ENCODE results near the gene BRD4. TPM values are rescaled to one million over a fixed set of nuclear protein-coding genes. Genes with fewer than 3 reads are reported as not detected.

The BRD4 gene
- total RNA-seq, 1 donor from 2014 or later: 129 TPM

GRCh38 chr19:15243236-15243957, 88.9 kb downstream of the BRD4 start:
- H3K36me3 Mint-ChIP-seq (ENCODE audit: low read depth): peaks cover 29% of the 10 kb centered on the region
- no peaks in the 10 kb centered on the region for H3K9me3 Mint-ChIP-seq
- H3K4me1 Mint-ChIP-seq (ENCODE audit: low read depth): no peaks in the 10 kb centered on the region
- DNase-seq (ENCODE audit: low spot score): no peak
- H3K4me3 Mint-ChIP-seq: no peak overlapping the region
- H3K27me3 Mint-ChIP-seq (ENCODE audit: insufficient read depth): no peaks in the 10 kb centered on the region
- intact Hi-C loops (cut with micrococcal nuclease): no loop called here
- peak overlapping the region; percentile 44 for H3K27ac Mint-ChIP-seq

- Mint-ChIP-seq H3K27ac (no peak overlapping the region), H3K4me1 (ENCODE audit: low read depth) (no peaks in the 10 kb centered on the region), H3K9me3 (no peaks in the 10 kb centered on the region), H3K27me3 (ENCODE audit: insufficient read depth) (no peaks in the 10 kb centered on the region), H3K36me3 (ENCODE audit: low read depth) (peaks cover 34% of the 10 kb centered on the region), H3K4me3 (no peak overlapping the region)
- DNase-seq (ENCODE audit: low spot score): no peak
- intact Hi-C loops (cut with micrococcal nuclease): no loop called here
These were observed 91.0 kb downstream of the BRD4 start for GRCh38 chr19:15241259-15241910.

GRCh38 chr19:15240515-15240914, 91.8 kb downstream of the BRD4 start:
- Mint-ChIP-seq H3K4me3 (no peak overlapping the region), H3K36me3 (ENCODE audit: low read depth) (peaks cover 35% of the 10 kb centered on the region), H3K4me1 (ENCODE audit: low read depth) (no peaks in the 10 kb centered on the region), H3K27me3 (ENCODE audit: insufficient read depth) (no peaks in the 10 kb centered on the region), H3K27ac (no peak overlapping the region), H3K9me3 (no peaks in the 10 kb centered on the region)
- no peak for DNase-seq (ENCODE audit: low spot score)
- intact Hi-C loops (cut with micrococcal nuclease): no loop called here

GRCh38 chr19:15239337-15239949, 92.9 kb downstream of the BRD4 start:
- no peaks in the 10 kb centered on the region for H3K4me1 Mint-ChIP-seq (ENCODE audit: low read depth)

GRCh38 chr19:15238639-15239155, 93.6 kb downstream of the BRD4 start:
- no peak overlapping the region for H3K4me3 Mint-ChIP-seq
- H3K9me3 Mint-ChIP-seq: no peaks in the 10 kb centered on the region
- H3K27ac Mint-ChIP-seq: no peak overlapping the region
- H3K4me1 Mint-ChIP-seq (ENCODE audit: low read depth): no peaks in the 10 kb centered on the region
- H3K36me3 Mint-ChIP-seq (ENCODE audit: low read depth): peaks cover 32% of the 10 kb centered on the region
- intact Hi-C loops (cut with micrococcal nuclease): loop anchor here (10.0 kb wide), 1 partner anchor 134 kb away; the partner anchor contains the start of gene SYDE1
- no peak for DNase-seq (ENCODE audit: low spot score)
- peaks cover 4% of the 10 kb centered on the region for H3K27me3 Mint-ChIP-seq (ENCODE audit: insufficient read depth)

More at GRCh38 chr19:15239337-15239949, 92.9 kb downstream of the BRD4 start:
- Mint-ChIP-seq H3K36me3 (ENCODE audit: low read depth) (peaks cover 36% of the 10 kb centered on the region), H3K9me3 (no peaks in the 10 kb centered on the region), H3K4me3 (no peak overlapping the region), H3K27ac (no peak overlapping the region), H3K27me3 (ENCODE audit: insufficient read depth) (no peaks in the 10 kb centered on the region)
- no peak for DNase-seq (ENCODE audit: low spot score)
- intact Hi-C loops (cut with micrococcal nuclease): loop anchor here (10.0 kb wide), 1 partner anchor 135 kb away; the partner anchor contains the start of gene SYDE1

- Mint-ChIP-seq H3K4me3 (no peak overlapping the region), H3K36me3 (ENCODE audit: low read depth) (peaks cover 29% of the 10 kb centered on the region), H3K9me3 (no peaks in the 10 kb centered on the region), H3K27ac (no peak overlapping the region), H3K4me1 (ENCODE audit: low read depth) (no peaks in the 10 kb centered on the region), H3K27me3 (ENCODE audit: insufficient read depth) (peaks cover 9% of the 10 kb centered on the region)
- intact Hi-C loops (cut with micrococcal nuclease): loop anchor here (10.0 kb wide), 1 partner anchor 133 kb away; the partner anchor contains the start of gene SYDE1
- DNase-seq (ENCODE audit: low spot score): no peak
These were observed 94.3 kb downstream of the BRD4 start for GRCh38 chr19:15237759-15238638.

- Mint-ChIP-seq H3K27ac (no peak overlapping the region), H3K27me3 (ENCODE audit: insufficient read depth) (peaks cover 17% of the 10 kb centered on the region), H3K4me1 (ENCODE audit: low read depth) (no peaks in the 10 kb centered on the region), H3K9me3 (no peaks in the 10 kb centered on the region), H3K36me3 (ENCODE audit: low read depth) (peaks cover 29% of the 10 kb centered on the region), H3K4me3 (no peak overlapping the region)
- intact Hi-C loops (cut with micrococcal nuclease): loop anchor here (10.0 kb wide), 1 partner anchor 132 kb away; the partner anchor contains the start of gene SYDE1
- DNase-seq (ENCODE audit: low spot score): no peak
These were observed 95.5 kb downstream of the BRD4 start for GRCh38 chr19:15236886-15237285.

GRCh38 chr19:15235781-15236180, 96.6 kb downstream of the BRD4 start:
- H3K4me3 Mint-ChIP-seq: no peak overlapping the region
- H3K27me3 Mint-ChIP-seq (ENCODE audit: insufficient read depth): peaks cover 25% of the 10 kb centered on the region
- H3K4me1 Mint-ChIP-seq (ENCODE audit: low read depth): no peaks in the 10 kb centered on the region
- intact Hi-C loops (cut with micrococcal nuclease): loop anchor here (10.0 kb wide), 1 partner anchor 131 kb away; the partner anchor contains the start of gene SYDE1
- no peak for DNase-seq (ENCODE audit: low spot score)
- peaks cover 29% of the 10 kb centered on the region for H3K36me3 Mint-ChIP-seq (ENCODE audit: low read depth)
- H3K27ac Mint-ChIP-seq: no peak overlapping the region
- no peaks in the 10 kb centered on the region for H3K9me3 Mint-ChIP-seq

- DNase-seq (ENCODE audit: low spot score): no peak
- no peaks in the 10 kb centered on the region for H3K9me3 Mint-ChIP-seq
- no peaks in the 10 kb centered on the region for H3K4me1 Mint-ChIP-seq (ENCODE audit: low read depth)
- intact Hi-C loops (cut with micrococcal nuclease): loop anchor here (5.0 to 10.0 kb wide), 2 partner anchors 57 to 130 kb away; partner anchors contain the start of gene SYDE1
- H3K4me3 Mint-ChIP-seq: no peak overlapping the region
- peaks cover 30% of the 10 kb centered on the region for H3K27me3 Mint-ChIP-seq (ENCODE audit: insufficient read depth)
- no peak overlapping the region for H3K27ac Mint-ChIP-seq
- peaks cover 25% of the 10 kb centered on the region for H3K36me3 Mint-ChIP-seq (ENCODE audit: low read depth)
These were observed 97.8 kb downstream of the BRD4 start for GRCh38 chr19:15234431-15235130.

- Mint-ChIP-seq H3K4me3 (no peak overlapping the region), H3K9me3 (no peaks in the 10 kb centered on the region), H3K27ac (no peak overlapping the region), H3K4me1 (ENCODE audit: low read depth) (no peaks in the 10 kb centered on the region), H3K36me3 (ENCODE audit: low read depth) (peaks cover 14% of the 10 kb centered on the region), H3K27me3 (ENCODE audit: insufficient read depth) (peaks cover 30% of the 10 kb centered on the region)
- DNase-seq (ENCODE audit: low spot score): no peak
- intact Hi-C loops (cut with micrococcal nuclease): loop anchor here (5.0 to 10.0 kb wide), 2 partner anchors 54 to 126 kb away; partner anchors contain the start of gene SYDE1
These were observed 101.1 kb downstream of the BRD4 start for GRCh38 chr19:15231271-15231670.

- Mint-ChIP-seq H3K36me3 (ENCODE audit: low read depth) (no peaks in the 10 kb centered on the region), H3K9me3 (no peaks in the 10 kb centered on the region), H3K27me3 (ENCODE audit: insufficient read depth) (peaks cover 31% of the 10 kb centered on the region), H3K4me1 (ENCODE audit: low read depth) (peaks cover 6% of the 10 kb centered on the region), H3K4me3 (no peak overlapping the region), H3K27ac (no peak overlapping the region)
- intact Hi-C loops (cut with micrococcal nuclease): no loop called here
- no peak for DNase-seq (ENCODE audit: low spot score)
These were observed 105.1 kb downstream of the BRD4 start for GRCh38 chr19:15227261-15227660.

Measured in activated T-helper 1 cell treated with anti-CD3 and anti-CD28 coated beads, Interleukin-12 subunit alpha, Interleukin-12 subunit beta, Interleukin-2, Interleukin-4 antibody, amounts not matched to agents 30 ng/mL and 10 ng/mL and 1 ng/mL, durations not matched to agents 14 hours and 24 hours and 36 hours (primary cell).